HG03039 (cell line): Measurements from ENCODE around the gene PHC2.
"Not testable (repeated sequence)": the region's sequence is repeated elsewhere in the genome, so short reads cannot be mapped to it uniquely, and the experiment has no call there.

Source experiments
- ATAC-seq: cut with Tn5 transposase; IDR thresholded peaks from one replicate; pipeline ENCODE4 v1.9.1; 2021; ENCODE audit warnings: mild to moderate bottlenecking, moderate library complexity; ENCODE audit not compliant: unreplicated experiment

PHC2 gene

GRCh38 chr1:33297911-33298622, 132.8 kb downstream of the PHC2 start:
- no peak for ATAC-seq

GRCh38 chr1:33296824-33297223, 134.1 kb downstream of the PHC2 start:
- no peak for ATAC-seq

GRCh38 chr1:33296082-33296458, 134.8 kb downstream of the PHC2 start:
- ATAC-seq, result no peak

GRCh38 chr1:33295450-33296081, 135.3 kb downstream of the PHC2 start:
- no peak for ATAC-seq

GRCh38 chr1:33295023-33295422, 135.9 kb downstream of the PHC2 start:
- ATAC-seq, result no peak

- no peak for ATAC-seq
Measured at GRCh38 chr1:33294071-33295010, 136.6 kb downstream of the PHC2 start.

GRCh38 chr1:33292726-33293340, 138.1 kb downstream of the PHC2 start:
- ATAC-seq, result no peak

- not testable (repeated sequence) for ATAC-seq
Measured at GRCh38 chr1:33290615-33291014, 140.3 kb downstream of the PHC2 start.

GRCh38 chr1:33289858-33290154, 141.1 kb downstream of the PHC2 start:
- no peak for ATAC-seq

GRCh38 chr1:33288976-33289857, 141.7 kb downstream of the PHC2 start:
- no peak for ATAC-seq

- ATAC-seq, result no peak
Measured at GRCh38 chr1:33287317-33287716, 143.6 kb downstream of the PHC2 start.

GRCh38 chr1:33286451-33287185, 144.3 kb downstream of the PHC2 start:
- no peak for ATAC-seq

- ATAC-seq, result no peak
Measured at GRCh38 chr1:33284049-33284448, 146.8 kb downstream of the PHC2 start.

GRCh38 chr1:33282791-33283190, 148.1 kb downstream of the PHC2 start:
- ATAC-seq, result no peak

- ATAC-seq, result no peak
Measured at GRCh38 chr1:33281554-33282303, 149.2 kb downstream of the PHC2 start.

GRCh38 chr1:33280091-33280661, 150.7 kb downstream of the PHC2 start:
- ATAC-seq, result no peak

- no peak for ATAC-seq
Measured at GRCh38 chr1:33277488-33278084, 153.3 kb downstream of the PHC2 start.

- ATAC-seq, result no peak
Measured at GRCh38 chr1:33276573-33277298, 154.2 kb downstream of the PHC2 start.
